Astrocyte of the cerebellum (primary cell): ENCODE measurements around the gene MEI4.
A peak's percentile ranks its signal among the peaks of the same experiment; 100 is the strongest.
"Not testable (repeated sequence)": the region's sequence is repeated elsewhere in the genome, so short reads cannot be mapped to it uniquely, and the experiment has no call there.

ENCODE experiments used
- DNase-seq: peaks from one replicate; pipeline ENCODE4 v3.0.0-alpha.2; 2011; ENCODE audit warnings: low read depth
- H3K4me3 ChIP-seq: 2 replicates; pipeline ENCODE4 v1.5.1; 2011; ENCODE audit warnings: mild to moderate bottlenecking, low read depth, low read length, moderate library complexity
- in situ Hi-C: cut with HindIII; loops from 2 replicates; pipeline ENCODE4 v1.10.0; 2017; ENCODE audit warnings: low sequenced_read_pairs
- TF ChIP-seq, protein P1 (sequence below): IDR thresholded peaks from 2 replicates; pipeline ENCODE4 v1.5.1; 2012; ENCODE audit warnings: low read length, low read depth, moderate library complexity, mild to moderate bottlenecking; ENCODE audit errors: missing control alignments

Gene MEI4

DNA sequence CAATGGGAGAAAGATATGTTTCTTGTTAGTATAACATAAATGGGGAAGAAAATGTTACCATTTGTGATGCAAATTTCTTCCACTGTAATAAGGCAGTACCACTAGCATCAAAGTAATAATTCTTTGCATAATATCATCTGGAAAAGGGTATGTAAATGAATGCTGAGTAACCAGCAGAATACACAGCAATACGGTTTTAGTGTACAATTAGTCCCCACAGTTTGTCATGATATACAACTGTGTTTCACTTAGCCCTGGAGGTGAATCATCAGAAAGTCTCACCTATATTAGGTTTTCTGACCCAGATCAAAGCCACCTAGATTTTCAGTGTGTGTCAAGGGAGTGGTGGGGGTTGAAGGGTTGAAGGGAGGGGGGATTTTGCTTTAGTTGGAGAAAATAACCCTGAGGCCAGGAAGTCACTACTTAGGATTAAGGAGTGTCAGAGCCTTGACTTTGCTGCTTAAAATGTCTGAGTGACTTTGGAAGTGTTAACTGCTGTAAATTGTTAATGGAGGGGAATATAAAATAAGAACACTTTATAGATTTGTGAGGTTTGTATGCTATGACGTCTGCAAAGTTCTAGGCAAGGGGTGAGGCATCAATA is 8.6 kb upstream of the MEI4 start:
- in situ Hi-C loops: no loop called here
- no peak overlapping the region for H3K4me3 ChIP-seq
- no peak for DNase-seq
- TF ChIP-seq, protein P1, sequence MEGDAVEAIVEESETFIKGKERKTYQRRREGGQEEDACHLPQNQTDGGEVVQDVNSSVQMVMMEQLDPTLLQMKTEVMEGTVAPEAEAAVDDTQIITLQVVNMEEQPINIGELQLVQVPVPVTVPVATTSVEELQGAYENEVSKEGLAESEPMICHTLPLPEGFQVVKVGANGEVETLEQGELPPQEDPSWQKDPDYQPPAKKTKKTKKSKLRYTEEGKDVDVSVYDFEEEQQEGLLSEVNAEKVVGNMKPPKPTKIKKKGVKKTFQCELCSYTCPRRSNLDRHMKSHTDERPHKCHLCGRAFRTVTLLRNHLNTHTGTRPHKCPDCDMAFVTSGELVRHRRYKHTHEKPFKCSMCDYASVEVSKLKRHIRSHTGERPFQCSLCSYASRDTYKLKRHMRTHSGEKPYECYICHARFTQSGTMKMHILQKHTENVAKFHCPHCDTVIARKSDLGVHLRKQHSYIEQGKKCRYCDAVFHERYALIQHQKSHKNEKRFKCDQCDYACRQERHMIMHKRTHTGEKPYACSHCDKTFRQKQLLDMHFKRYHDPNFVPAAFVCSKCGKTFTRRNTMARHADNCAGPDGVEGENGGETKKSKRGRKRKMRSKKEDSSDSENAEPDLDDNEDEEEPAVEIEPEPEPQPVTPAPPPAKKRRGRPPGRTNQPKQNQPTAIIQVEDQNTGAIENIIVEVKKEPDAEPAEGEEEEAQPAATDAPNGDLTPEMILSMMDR: no peak

DNA sequence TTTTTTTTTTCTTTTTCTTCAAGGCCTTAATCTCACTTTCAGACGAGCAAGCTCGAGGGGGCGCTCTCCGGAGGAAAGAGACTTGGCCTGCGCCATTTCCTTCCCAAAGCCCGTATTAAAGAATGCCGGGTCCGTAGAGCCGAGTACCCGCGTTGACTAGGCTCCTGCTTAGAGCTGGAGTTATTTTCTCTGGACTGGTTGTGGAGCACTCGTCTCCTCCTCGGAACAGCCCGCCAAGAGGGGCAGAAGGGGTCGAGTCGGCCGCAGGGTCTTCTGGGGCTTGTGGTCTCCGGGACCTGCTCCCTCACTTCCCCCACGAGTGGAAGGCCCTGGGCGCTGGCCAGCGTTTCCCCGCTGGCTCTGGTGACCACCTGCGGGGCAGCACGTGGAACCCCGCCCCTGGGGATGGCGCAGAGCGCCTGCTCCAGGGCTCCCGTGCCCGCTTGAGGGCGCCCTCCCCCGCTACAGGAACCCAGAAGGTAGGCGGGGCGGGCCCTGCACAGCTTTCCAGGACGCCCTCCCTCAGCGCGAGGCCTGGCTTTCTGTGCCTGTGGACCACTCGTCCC is 2.7 kb upstream of the MEI4 start:
- TF ChIP-seq, protein P1: peak; percentile 24
- no peak for DNase-seq
- H3K4me3 ChIP-seq: no peak overlapping the region
- in situ Hi-C loops: no loop called here

DNA sequence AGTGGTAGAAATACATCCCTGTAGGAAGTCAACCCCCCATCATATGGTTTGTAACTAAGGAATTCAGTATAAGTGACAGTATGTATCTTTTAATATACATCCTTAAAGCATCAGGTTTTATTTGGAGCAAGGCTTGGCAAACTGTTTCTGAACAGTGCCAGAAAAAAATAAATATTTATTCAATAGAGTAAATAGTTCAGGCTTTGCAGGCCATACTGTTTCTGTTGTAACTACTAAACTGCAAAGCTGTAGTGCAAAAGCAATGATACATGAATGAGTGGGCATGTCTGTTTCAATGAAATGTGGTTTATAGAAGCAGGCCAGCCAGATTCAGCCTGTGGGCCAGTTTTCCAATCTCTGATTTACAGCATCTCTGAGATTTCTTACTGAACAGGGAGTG is 977 bp downstream of the MEI4 start:
- no peak for DNase-seq
- no peak overlapping the region for H3K4me3 ChIP-seq
- TF ChIP-seq, protein P1: no peak
- in situ Hi-C loops: no loop called here

DNA sequence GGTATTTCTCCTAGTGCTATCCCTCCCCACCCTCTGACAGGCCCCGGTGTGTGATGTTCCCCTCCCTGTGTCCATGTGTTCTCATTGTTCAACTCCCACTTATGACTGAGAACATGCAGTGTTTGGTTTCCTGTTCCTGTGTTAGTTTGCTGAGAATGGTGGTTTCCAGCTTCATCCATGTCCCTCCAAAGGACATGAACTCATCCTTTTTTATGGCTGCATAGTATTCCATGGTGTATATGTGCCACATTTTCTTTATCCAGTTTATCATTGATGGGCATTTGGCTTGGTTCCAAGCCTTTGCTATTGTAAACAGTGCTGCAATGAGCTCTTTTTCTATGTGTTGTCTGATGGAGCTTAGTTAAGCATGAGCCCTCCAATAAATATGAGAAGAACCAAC is 2.2 kb downstream of the MEI4 start:
- in situ Hi-C loops, DNase-seq, H3K4me3 ChIP-seq: not testable (repeated sequence)

DNA sequence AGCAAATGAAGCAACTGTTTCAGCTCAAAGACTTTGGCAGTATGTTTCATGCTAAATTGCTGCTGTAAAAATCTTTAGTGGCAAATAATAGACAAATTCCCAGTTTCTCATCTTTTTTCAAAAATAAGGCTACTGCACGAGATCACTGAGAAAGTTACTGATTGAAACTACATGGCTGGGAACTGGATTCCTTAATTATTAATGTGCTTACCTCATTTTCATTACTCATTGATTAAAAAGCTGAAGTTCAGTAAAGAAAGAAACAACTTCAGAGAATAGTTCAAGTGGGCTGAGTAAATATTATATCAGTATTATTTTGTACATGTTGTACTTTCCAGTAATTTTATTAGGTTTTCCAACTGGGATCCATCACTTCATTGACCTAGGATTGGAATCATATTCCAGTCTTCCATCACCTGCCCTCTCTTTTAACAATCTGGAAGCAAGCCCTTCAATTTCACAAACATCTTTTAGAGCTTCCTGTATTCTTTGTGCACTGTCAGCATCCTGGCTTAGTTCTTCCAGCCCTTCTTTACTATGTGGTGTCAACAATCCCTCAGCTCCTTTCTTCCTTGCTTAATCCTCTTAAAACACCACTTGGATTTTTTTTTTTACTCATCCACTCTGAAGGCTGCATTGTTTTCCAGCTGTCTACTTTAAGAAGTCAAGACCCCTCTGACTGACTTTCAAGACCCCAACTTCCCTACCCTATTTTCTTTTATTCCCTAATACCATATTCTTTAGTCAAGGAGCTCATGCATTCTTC is 4.3 kb downstream of the MEI4 start:
- TF ChIP-seq, protein P1: no peak
- no peak overlapping the region for H3K4me3 ChIP-seq
- no peak for DNase-seq
- in situ Hi-C loops: no loop called here

DNA sequence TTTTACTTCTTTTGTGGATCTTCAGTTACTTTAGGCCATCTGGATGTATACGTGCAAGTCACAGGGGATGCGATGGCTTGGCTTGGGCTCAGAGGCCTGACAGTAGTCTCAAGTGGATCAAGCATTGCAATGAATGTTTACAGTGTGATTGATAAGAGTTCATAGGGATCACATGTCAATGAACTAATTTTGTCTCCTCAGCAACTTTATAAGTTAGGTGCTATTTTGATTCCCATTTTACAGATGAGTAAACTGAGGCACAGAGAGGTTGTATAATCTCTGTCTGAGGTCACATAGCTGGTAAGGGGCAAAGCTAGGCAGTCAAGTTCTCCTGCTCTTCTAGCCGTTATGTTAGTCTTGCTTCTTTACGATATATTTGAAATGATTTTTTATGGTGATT is 13.5 kb downstream of the MEI4 start:
- in situ Hi-C loops: no loop called here
- H3K4me3 ChIP-seq: no peak overlapping the region
- TF ChIP-seq, protein P1: no peak
- no peak for DNase-seq

DNA sequence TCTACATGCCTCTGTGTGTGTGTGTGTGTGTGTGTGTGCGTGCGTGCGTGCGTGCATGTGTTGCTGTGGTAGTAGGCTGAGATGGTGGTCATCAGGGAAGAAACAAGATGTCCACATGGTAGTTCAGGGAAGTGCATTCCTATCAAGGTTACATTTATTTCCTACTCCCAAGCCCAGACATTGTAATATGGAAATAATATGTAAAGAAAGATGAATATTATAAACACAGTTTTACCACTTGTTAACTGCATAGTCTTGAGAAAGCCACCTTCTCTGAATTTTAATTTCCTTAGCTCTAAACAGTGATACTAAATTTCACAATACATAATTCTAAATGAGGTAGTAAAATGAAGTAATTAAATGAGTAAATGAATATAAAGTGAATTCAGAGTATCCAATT is 14.0 kb downstream of the MEI4 start:
- no peak for DNase-seq
- no peak overlapping the region for H3K4me3 ChIP-seq
- in situ Hi-C loops: no loop called here
- TF ChIP-seq, protein P1: no peak
